ENCODE data around the gene UBE2L3. TPM values are rescaled to one million over a fixed set of nuclear protein-coding genes. Genes with fewer than 3 reads are reported as not detected.

UBE2L3 gene
- total and polyA plus RNA-seq, 2 of the 13 experiments (the other 11 are each of a cell fraction or from before 2014, with no cell fraction given): 30.2 to 58.1 TPM

DNA sequence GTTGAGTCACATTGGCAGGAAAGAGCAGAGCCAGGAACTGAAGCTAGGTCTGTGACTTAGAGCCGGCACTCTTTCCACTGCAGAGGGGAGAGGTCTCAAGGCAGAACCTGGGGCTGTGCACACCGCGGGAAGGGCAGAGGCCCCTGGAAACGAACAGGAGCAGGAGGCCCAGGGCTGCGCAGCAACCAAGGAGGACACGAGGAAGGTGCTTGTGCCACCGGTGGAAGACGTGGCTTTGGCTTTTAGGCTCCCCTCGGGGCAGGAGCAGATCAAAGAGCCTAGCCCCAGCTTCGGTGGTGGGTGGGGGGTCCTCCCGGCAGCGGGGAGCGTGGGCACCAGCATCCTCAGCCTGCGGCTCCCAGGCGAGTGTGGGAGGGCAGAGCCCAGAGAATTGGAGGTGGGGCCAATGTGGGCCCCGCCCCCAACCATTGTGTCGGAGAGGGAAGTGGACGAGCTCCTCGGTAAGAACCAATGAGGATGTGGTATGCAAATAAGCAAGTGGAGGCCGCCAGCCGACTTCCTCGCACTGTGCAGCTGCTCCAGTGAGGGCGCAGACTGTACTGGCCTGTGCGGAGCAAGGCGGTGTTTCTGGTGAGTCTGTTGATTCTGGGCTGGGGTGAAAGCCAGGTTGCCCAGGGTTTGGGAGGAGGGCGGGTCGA lies 64.9 kb downstream of the UBE2L3 start, which contains the start of gene CCDC116:
Gene CCDC116 (plus strand): TSS at position 524 of the 659 bp plus-strand sequence. CDS start 422 bp downstream, outside the sequence.
- WGBS (ENCODE audit: low lambda C conversion rate): 39% methylated on average over 27 of the region's 27 CpGs
- DNase-seq (ENCODE audit: low spot score): peak; percentile 81
- Histone ChIP-seq H4K20me1 (ENCODE audit: insufficient read depth, low read length) (no peaks in the 10 kb centered on the region), H3K9me3 (ENCODE audit: low read length) (no peaks in the 10 kb centered on the region), H2AFZ (ENCODE audit: low read length) (no peak within 1 kb of the TSS), H3K4me3 (replicated peaks in 1 of 3; ENCODE audit: insufficient read depth in 1 of 3, low read depth in 2 of 3, low read length in 3 of 3) (peak within 1 kb of the TSS in 1 of 3 experiments; percentile 14; a peak in 1 of 6 replicates), H3K27me3 (ENCODE audit: control insufficient read depth in 1 of 2, insufficient read depth in 2 of 2, low read length in 2 of 2) (peaks cover 0 to 4% of the 10 kb centered on the region in 2 experiments; a peak in 2 of 5 replicates), H3K4me1 (ENCODE audit: insufficient read depth, low read length) (peaks cover 56% of the 10 kb centered on the region), H3K4me2 (ENCODE audit: low read depth, low read length) (peak within 1 kb of the TSS; percentile 35; the same call in 1 of the 2 replicates), H3K9ac (ENCODE audit: insufficient read depth, low read depth, low read length) (no peak within 1 kb of the TSS), H3K36me3 (replicated peaks in 1 of 2; ENCODE audit: control insufficient read depth in 1 of 2, insufficient read depth in 2 of 2, low read length in 2 of 2) (peaks cover 2 to 13% of the 10 kb centered on the region in 2 experiments; a peak in 2 of 5 replicates), H3K27ac (ENCODE audit: extremely low read length, insufficient read depth, low read length) (no peak within 1 kb of the TSS), H3K79me2 (ENCODE audit: insufficient read depth, low read length) (peaks cover 19% of the 10 kb centered on the region)
- peak; percentile 75 for ATAC-seq
- FAIRE-seq: peak; percentile 15
- POLR2A ChIA-PET: interaction anchor here (0.6 to 2.1 kb wide), 4 partner anchors 9 to 72 kb away, joined by 4 to 34 read pairs (median 6); partner anchors contain the start of genes PPIL2 and SDF2L1
- in situ Hi-C loops (cut with HindIII; ENCODE audit: extremely low pct_ligation_motif_present, low pct_unique_long_range_greater_than_20kb) (no loop called here), intact Hi-C loops (cut with micrococcal nuclease; ENCODE audit: unreplicated experiment) (no loop called here)
- BruUV-seq (replicated peaks): no TSS peak
- CTCF ChIA-PET (ENCODE audit: low intra/inter-chr PET ratio, low total read pairs): no interaction called here
- 0 out of 2 replicates have a peak, but pooled peaks have one; percentile 15 for TF ChIP-seq RXRA (CRISPR knock-in tag; IDR thresholded peaks at IDR 0.05)
- no peak for TF ChIP-seq ZBTB21 (CRISPR knock-in tag; IDR thresholded peaks at IDR 0.05)
- TF ChIP-seq ZNF768 (CRISPR knock-in tag; IDR thresholded peaks at IDR 0.05): 0 out of 2 replicates have a peak, but pooled peaks have one; percentile 25
- TF ChIP-seq GATAD2A (CRISPR knock-in tag; IDR thresholded peaks at IDR 0.05): no peak
- TF ChIP-seq, protein P1, sequence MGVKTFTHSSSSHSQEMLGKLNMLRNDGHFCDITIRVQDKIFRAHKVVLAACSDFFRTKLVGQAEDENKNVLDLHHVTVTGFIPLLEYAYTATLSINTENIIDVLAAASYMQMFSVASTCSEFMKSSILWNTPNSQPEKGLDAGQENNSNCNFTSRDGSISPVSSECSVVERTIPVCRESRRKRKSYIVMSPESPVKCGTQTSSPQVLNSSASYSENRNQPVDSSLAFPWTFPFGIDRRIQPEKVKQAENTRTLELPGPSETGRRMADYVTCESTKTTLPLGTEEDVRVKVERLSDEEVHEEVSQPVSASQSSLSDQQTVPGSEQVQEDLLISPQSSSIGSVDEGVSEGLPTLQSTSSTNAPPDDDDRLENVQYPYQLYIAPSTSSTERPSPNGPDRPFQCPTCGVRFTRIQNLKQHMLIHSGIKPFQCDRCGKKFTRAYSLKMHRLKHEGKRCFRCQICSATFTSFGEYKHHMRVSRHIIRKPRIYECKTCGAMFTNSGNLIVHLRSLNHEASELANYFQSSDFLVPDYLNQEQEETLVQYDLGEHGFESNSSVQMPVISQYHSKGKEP (CRISPR knock-in tag; IDR thresholded peaks at IDR 0.05): no peak
- TF ChIP-seq, protein P2, sequence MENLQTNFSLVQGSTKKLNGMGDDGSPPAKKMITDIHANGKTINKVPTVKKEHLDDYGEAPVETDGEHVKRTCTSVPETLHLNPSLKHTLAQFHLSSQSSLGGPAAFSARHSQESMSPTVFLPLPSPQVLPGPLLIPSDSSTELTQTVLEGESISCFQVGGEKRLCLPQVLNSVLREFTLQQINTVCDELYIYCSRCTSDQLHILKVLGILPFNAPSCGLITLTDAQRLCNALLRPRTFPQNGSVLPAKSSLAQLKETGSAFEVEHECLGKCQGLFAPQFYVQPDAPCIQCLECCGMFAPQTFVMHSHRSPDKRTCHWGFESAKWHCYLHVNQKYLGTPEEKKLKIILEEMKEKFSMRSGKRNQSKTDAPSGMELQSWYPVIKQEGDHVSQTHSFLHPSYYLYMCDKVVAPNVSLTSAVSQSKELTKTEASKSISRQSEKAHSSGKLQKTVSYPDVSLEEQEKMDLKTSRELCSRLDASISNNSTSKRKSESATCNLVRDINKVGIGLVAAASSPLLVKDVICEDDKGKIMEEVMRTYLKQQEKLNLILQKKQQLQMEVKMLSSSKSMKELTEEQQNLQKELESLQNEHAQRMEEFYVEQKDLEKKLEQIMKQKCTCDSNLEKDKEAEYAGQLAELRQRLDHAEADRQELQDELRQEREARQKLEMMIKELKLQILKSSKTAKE (CRISPR knock-in tag; IDR thresholded peaks at IDR 0.05; ENCODE audit: borderline replicate concordance): no peak
- TF ChIP-seq, protein P3, sequence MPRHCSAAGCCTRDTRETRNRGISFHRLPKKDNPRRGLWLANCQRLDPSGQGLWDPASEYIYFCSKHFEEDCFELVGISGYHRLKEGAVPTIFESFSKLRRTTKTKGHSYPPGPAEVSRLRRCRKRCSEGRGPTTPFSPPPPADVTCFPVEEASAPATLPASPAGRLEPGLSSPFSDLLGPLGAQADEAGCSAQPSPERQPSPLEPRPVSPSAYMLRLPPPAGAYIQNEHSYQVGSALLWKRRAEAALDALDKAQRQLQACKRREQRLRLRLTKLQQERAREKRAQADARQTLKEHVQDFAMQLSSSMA (CRISPR knock-in tag; IDR thresholded peaks at IDR 0.05): no peak
- TF ChIP-seq TMF1 (CRISPR knock-in tag; IDR thresholded peaks at IDR 0.05; ENCODE audit: low read depth): no peak
- TF ChIP-seq SMARCC2 (IDR thresholded peaks at IDR 0.05): no peak
- TF ChIP-seq IRX3 (CRISPR knock-in tag; IDR thresholded peaks at IDR 0.05; ENCODE audit: borderline replicate concordance, low read depth): no peak
- TF ChIP-seq, protein P4, sequence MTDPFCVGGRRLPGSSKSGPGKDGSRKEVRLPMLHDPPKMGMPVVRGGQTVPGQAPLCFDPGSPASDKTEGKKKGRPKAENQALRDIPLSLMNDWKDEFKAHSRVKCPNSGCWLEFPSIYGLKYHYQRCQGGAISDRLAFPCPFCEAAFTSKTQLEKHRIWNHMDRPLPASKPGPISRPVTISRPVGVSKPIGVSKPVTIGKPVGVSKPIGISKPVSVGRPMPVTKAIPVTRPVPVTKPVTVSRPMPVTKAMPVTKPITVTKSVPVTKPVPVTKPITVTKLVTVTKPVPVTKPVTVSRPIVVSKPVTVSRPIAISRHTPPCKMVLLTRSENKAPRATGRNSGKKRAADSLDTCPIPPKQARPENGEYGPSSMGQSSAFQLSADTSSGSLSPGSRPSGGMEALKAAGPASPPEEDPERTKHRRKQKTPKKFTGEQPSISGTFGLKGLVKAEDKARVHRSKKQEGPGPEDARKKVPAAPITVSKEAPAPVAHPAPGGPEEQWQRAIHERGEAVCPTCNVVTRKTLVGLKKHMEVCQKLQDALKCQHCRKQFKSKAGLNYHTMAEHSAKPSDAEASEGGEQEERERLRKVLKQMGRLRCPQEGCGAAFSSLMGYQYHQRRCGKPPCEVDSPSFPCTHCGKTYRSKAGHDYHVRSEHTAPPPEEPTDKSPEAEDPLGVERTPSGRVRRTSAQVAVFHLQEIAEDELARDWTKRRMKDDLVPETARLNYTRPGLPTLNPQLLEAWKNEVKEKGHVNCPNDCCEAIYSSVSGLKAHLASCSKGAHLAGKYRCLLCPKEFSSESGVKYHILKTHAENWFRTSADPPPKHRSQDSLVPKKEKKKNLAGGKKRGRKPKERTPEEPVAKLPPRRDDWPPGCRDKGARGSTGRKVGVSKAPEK (CRISPR knock-in tag; IDR thresholded peaks at IDR 0.05; ENCODE audit: borderline replicate concordance): no peak
- TF ChIP-seq SOX5 (CRISPR knock-in tag; IDR thresholded peaks at IDR 0.05; ENCODE audit: borderline replicate concordance): peak; percentile 60; the same call in 1 of the 2 replicates
- no peak for TF ChIP-seq ZNF430 (CRISPR knock-in tag; IDR thresholded peaks at IDR 0.05)
- TF ChIP-seq PRMT3 (CRISPR knock-in tag; IDR thresholded peaks at IDR 0.05; ENCODE audit: borderline replicate concordance, low read depth): no peak
- TF ChIP-seq ARID2 (CRISPR knock-in tag; IDR thresholded peaks at IDR 0.05; ENCODE audit: borderline replicate concordance): no peak
